NCI-H146 treated with DMSO at 0.1 percent for 48 hours (cell line): ENCODE results near the gene PHB1.
"Not testable (repeated sequence)": the region's sequence is repeated elsewhere in the genome, so short reads cannot be mapped to it uniquely, and the experiment has no call there.

ENCODE experiments used
- DNase-seq: peaks from one replicate; lab custom pipeline; 2025; ENCODE audit not compliant: unreplicated experiment; lab: John Stamatoyannopoulos, UW

Gene PHB1

GRCh38 chr17:49381033-49381432 lies 33.6 kb downstream of the PHB1 start:
- DNase-seq, result no peak

GRCh38 chr17:49379926-49380325 lies 34.8 kb downstream of the PHB1 start:
- DNase-seq, result no peak

- no peak for DNase-seq
Observed at GRCh38 chr17:49378311-49378710, 36.4 kb downstream of the PHB1 start.

GRCh38 chr17:49375544-49375943 lies 39.1 kb downstream of the PHB1 start:
- no peak for DNase-seq

GRCh38 chr17:49373115-49373514 lies 41.6 kb downstream of the PHB1 start:
- no peak for DNase-seq

- no peak for DNase-seq
Observed at GRCh38 chr17:49372425-49372824, 42.3 kb downstream of the PHB1 start.

- DNase-seq, result peak; percentile 59
Observed at GRCh38 chr17:49370971-49371834, 43.5 kb downstream of the PHB1 start.

GRCh38 chr17:49369760-49370159 lies 44.9 kb downstream of the PHB1 start:
- DNase-seq, result no peak

GRCh38 chr17:49369089-49369488 lies 45.6 kb downstream of the PHB1 start:
- no peak for DNase-seq

GRCh38 chr17:49365667-49366066 lies 49.0 kb downstream of the PHB1 start:
- no peak for DNase-seq

GRCh38 chr17:49365126-49365525 lies 49.6 kb downstream of the PHB1 start:
- not testable (repeated sequence) for DNase-seq

- no peak for DNase-seq
Observed at GRCh38 chr17:49364119-49364518, 50.6 kb downstream of the PHB1 start.

GRCh38 chr17:49363251-49363650 lies 51.4 kb downstream of the PHB1 start:
- no peak for DNase-seq

GRCh38 chr17:49362723-49363117 lies 52.0 kb downstream of the PHB1 start:
- no peak for DNase-seq

GRCh38 chr17:49361902-49362722 lies 52.6 kb downstream of the PHB1 start, which contains the start of gene ZNF652:
Gene ZNF652, minus strand, starts transcription at chr17:49362250. Its CDS starts 44,525 bp downstream, at chr17:49317725.
- peak; percentile 93 for DNase-seq

- DNase-seq, result peak; percentile 68
Observed at GRCh38 chr17:49361129-49361901, 53.4 kb downstream of the PHB1 start.

- no peak for DNase-seq
Observed at GRCh38 chr17:49360796-49361128, 53.9 kb downstream of the PHB1 start.

- DNase-seq, result no peak
Observed at GRCh38 chr17:49359990-49360795, 54.5 kb downstream of the PHB1 start.

GRCh38 chr17:49358641-49359247 lies 55.9 kb downstream of the PHB1 start:
- DNase-seq, result no peak

- no peak for DNase-seq
Observed at GRCh38 chr17:49357516-49357915, 57.2 kb downstream of the PHB1 start.
